ENCODE results near the gene PPP4R3A.

DNA sequence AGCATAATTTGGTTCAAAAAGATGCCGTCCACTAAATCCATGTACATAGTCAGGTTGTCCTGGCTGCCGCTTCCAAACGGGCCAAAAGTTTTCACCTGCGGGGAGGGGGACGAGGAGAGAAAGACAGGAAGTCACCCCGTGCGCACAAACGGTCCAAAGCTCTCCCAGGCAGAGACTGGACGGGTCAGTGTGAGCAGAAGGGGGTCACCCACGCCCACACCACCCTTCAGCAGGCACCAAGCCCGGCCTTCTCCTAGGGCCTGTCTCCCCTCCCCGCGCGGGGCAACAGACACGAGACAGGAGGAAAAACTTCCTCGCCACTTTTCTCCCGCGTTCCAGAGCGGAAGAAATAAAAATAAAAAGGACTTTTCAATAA lies 93.4 kb downstream of the PPP4R3A start:
- TF ChIP-seq, protein P1, sequence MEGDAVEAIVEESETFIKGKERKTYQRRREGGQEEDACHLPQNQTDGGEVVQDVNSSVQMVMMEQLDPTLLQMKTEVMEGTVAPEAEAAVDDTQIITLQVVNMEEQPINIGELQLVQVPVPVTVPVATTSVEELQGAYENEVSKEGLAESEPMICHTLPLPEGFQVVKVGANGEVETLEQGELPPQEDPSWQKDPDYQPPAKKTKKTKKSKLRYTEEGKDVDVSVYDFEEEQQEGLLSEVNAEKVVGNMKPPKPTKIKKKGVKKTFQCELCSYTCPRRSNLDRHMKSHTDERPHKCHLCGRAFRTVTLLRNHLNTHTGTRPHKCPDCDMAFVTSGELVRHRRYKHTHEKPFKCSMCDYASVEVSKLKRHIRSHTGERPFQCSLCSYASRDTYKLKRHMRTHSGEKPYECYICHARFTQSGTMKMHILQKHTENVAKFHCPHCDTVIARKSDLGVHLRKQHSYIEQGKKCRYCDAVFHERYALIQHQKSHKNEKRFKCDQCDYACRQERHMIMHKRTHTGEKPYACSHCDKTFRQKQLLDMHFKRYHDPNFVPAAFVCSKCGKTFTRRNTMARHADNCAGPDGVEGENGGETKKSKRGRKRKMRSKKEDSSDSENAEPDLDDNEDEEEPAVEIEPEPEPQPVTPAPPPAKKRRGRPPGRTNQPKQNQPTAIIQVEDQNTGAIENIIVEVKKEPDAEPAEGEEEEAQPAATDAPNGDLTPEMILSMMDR (IDR thresholded peaks at IDR 0.05), result no peak
- TF ChIP-seq POLR2A (IDR thresholded peaks at IDR 0.05), result no peak

All from heart left ventricle (tissue), 13 donors.